ENCODE results near the gene CERS6.

Gene CERS6

GRCh38 chr2:168565512-168565911 lies 109.4 kb downstream of the CERS6 start:
- FAIRE-seq: no peak

GRCh38 chr2:168566974-168567665 lies 111.0 kb downstream of the CERS6 start:
- no peak for FAIRE-seq
- no peak for DNase-seq (ENCODE audit: low spot score)

More at GRCh38 chr2:168565512-168565911, 109.4 kb downstream of the CERS6 start:
- no peak for DNase-seq (ENCODE audit: low spot score)

GRCh38 chr2:168567836-168568235 lies 111.8 kb downstream of the CERS6 start:
- DNase-seq (ENCODE audit: low spot score): no peak
- FAIRE-seq: no peak

- no peak for FAIRE-seq
- no peak for DNase-seq (ENCODE audit: low spot score)
Measured at GRCh38 chr2:168568476-168569267, 112.6 kb downstream of the CERS6 start.

GRCh38 chr2:168571061-168571460 lies 115.0 kb downstream of the CERS6 start:
- DNase-seq (ENCODE audit: low spot score): no peak
- FAIRE-seq: no peak

- no peak for FAIRE-seq
Measured at GRCh38 chr2:168573128-168573903, 117.2 kb downstream of the CERS6 start.

GRCh38 chr2:168574856-168575630 lies 119.0 kb downstream of the CERS6 start:
- DNase-seq (ENCODE audit: low spot score) (no peak), FAIRE-seq (no peak)

More at GRCh38 chr2:168573128-168573903, 117.2 kb downstream of the CERS6 start:
- DNase-seq (ENCODE audit: low spot score): no peak

GRCh38 chr2:168577885-168578284 lies 121.8 kb downstream of the CERS6 start:
- FAIRE-seq (no peak), DNase-seq (ENCODE audit: low spot score) (no peak)

- no peak for FAIRE-seq
- peak; percentile 7 for DNase-seq (ENCODE audit: low spot score)
Measured at GRCh38 chr2:168583064-168583709, 127.1 kb downstream of the CERS6 start.

GRCh38 chr2:168583710-168584521 lies 127.8 kb downstream of the CERS6 start:
- peak; percentile 15 for FAIRE-seq
- DNase-seq (ENCODE audit: low spot score): peak; percentile 52

- FAIRE-seq (no peak), DNase-seq (ENCODE audit: low spot score) (no peak)
Measured at GRCh38 chr2:168584911-168585310, 128.8 kb downstream of the CERS6 start.

GRCh38 chr2:168585700-168586099 lies 129.6 kb downstream of the CERS6 start:
- DNase-seq (ENCODE audit: low spot score): no peak
- no peak for FAIRE-seq

GRCh38 chr2:168587307-168587706 lies 131.2 kb downstream of the CERS6 start:
- no peak for DNase-seq (ENCODE audit: low spot score)

GRCh38 chr2:168589236-168590211 lies 133.5 kb downstream of the CERS6 start:
- DNase-seq (ENCODE audit: low spot score) (no peak), FAIRE-seq (no peak)

More at GRCh38 chr2:168587307-168587706, 131.2 kb downstream of the CERS6 start:
- no peak for FAIRE-seq

GRCh38 chr2:168592181-168592831 lies 136.2 kb downstream of the CERS6 start:
- FAIRE-seq: no peak
- DNase-seq (ENCODE audit: low spot score): no peak

- FAIRE-seq: no peak
Measured at GRCh38 chr2:168593713-168594112, 137.6 kb downstream of the CERS6 start.

GRCh38 chr2:168594778-168595177 lies 138.7 kb downstream of the CERS6 start:
- DNase-seq (ENCODE audit: low spot score) (no peak), FAIRE-seq (no peak)

More at GRCh38 chr2:168593713-168594112, 137.6 kb downstream of the CERS6 start:
- no peak for DNase-seq (ENCODE audit: low spot score)

All from RCC 7860 (cell line).